ENCODE data around the gene PPP3CA. TPM values are rescaled to one million over a fixed set of nuclear protein-coding genes. Genes with fewer than 3 reads are reported as not detected.
A peak's percentile ranks its signal among the peaks of the same experiment; 100 is the strongest.

The PPP3CA gene
- total and polyA plus RNA-seq, 2 of the 8 experiments (the other 6 are each of a cell fraction or from before 2014, with no cell fraction given), result 7.9 to 35.0 TPM

DNA sequence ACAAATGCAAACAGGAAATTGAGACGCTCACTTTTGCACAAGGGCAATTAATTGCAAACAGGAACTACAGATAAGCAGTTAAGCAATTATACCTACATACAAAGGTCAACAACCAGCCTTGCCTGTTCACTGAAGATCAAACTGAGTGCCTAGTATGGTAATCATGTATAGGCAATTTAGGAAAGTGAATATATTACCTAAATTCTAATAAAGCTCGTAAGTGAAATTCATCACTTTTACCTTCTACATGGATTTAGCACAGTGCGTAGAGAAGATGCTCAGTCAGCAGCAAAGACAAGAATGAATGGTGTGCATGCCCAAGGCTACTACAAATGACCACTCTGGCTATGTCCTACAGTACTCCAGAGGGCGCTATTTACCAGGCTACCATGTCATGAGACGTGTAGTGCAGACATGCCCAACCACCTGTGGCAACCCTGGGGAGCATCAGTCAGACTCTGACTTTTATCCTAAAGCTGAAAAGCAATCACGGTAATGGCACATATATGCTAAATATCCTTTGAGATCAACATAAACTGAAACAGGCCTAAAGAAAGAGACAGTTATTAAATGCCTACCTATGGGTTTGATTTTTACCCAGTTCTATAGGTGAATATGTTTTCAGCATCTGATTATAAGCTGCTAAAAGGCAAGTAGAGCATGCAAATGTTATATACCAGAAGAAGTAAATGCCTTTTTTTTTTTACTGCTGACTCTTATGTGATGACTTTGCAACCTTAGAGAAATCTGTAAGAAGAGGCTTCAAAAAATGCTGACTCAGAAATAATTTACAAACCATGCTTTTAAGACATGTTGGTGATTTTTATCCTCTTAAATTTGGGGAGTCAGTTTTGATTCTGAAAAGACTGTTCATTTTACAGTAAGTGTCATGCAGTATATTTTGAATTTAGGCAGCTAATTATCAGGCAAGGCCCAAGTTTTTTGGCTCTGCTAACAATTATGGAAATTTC, 178.0 kb downstream of the PPP3CA start:
- Histone ChIP-seq H4K5ac (ENCODE audit: insufficient read length, low read depth, low read length) (no peak overlapping the region), H3K4ac (replicated peaks; ENCODE audit: insufficient read length, low read depth, low read length) (no peak overlapping the region), H3K36me3 (ENCODE audit: control insufficient read depth in 2 of 4, insufficient read depth in 4 of 4, low read length in 3 of 4) (no peaks in the 10 kb centered on the region; a peak in 1 of 8 replicates), H2BK120ac (replicated peaks; ENCODE audit: low read depth, low read length) (no peak overlapping the region), H3K9me3 (ENCODE audit: insufficient read depth in 2 of 2, low read depth in 1 of 2, low read length in 1 of 2) (no peaks in the 10 kb centered on the region), H2AK5ac (ENCODE audit: low read depth, low read length) (no peak overlapping the region), H3K4me2 (ENCODE audit: insufficient read depth in 1 of 2, low read depth in 2 of 2, low read length in 2 of 2) (no peak overlapping the region), H4K20me1 (replicated peaks in 1 of 2; ENCODE audit: control insufficient read depth in 1 of 2, insufficient read depth in 2 of 2, low read length in 2 of 2) (peaks cover 0 to 3% of the 10 kb centered on the region in 2 experiments), H3K9ac (replicated peaks in 1 of 4; ENCODE audit: extremely low read depth in 1 of 4, low read depth in 3 of 4, low read length in 3 of 4) (no peak overlapping the region), H3K4me1 (replicated peaks in 1 of 4; ENCODE audit: control insufficient read depth in 3 of 4, insufficient read depth in 4 of 4, low read length in 3 of 4) (no peaks in the 10 kb centered on the region; a peak in 1 of 7 replicates), H2BK12ac (ENCODE audit: low read depth, low read length) (no peak overlapping the region), H3K79me1 (ENCODE audit: low read depth, low read length) (no peaks in the 10 kb centered on the region; the same call in 1 of the 2 replicates), H3K23ac (ENCODE audit: insufficient read length) (no peak overlapping the region), H2BK20ac (ENCODE audit: low read length) (no peak overlapping the region), H2BK15ac (ENCODE audit: low read length) (no peak overlapping the region), H2AFZ (ENCODE audit: low read length) (no peak overlapping the region), H4K8ac (ENCODE audit: extremely low read depth, insufficient read depth, low read length) (no peak overlapping the region), H3K14ac (ENCODE audit: insufficient read length) (no peak overlapping the region), H3K79me2 (ENCODE audit: control insufficient read depth in 1 of 2, insufficient read depth in 2 of 2, low read length in 2 of 2) (0 out of 4 replicates have a peak, but pooled peaks cover 0 to 6% of the 10 kb centered on the region in 2 experiments), H2BK5ac (ENCODE audit: low read depth, low read length) (no peak overlapping the region), H3K27me3 (replicated peaks in 1 of 4; ENCODE audit: control insufficient read depth in 3 of 4, extremely low read depth in 1 of 4, insufficient read depth in 3 of 4, low read length in 3 of 4) (no peaks in the 10 kb centered on the region), H3K27ac (ENCODE audit: low read depth, low read length) (no peak overlapping the region), H4K91ac (replicated peaks; ENCODE audit: insufficient read length, low read length) (no peak overlapping the region), H3K4me3 (ENCODE audit: extremely low read depth in 1 of 4, insufficient read depth in 2 of 4, low read depth in 3 of 4, low read length in 4 of 4) (no peak overlapping the region), H3K18ac (ENCODE audit: extremely low read depth, low read length) (no peak overlapping the region), H3K56ac (replicated peaks; ENCODE audit: insufficient read length, low read depth, low read length) (no peak overlapping the region), H3K23me2 (ENCODE audit: low read depth, low read length) (no peaks in the 10 kb centered on the region)
- DNase-seq (ENCODE audit: low read depth in 1 of 2, low spot score in 2 of 2) (peak; percentile 25 to 69), FAIRE-seq (peak; percentile 98)
- ChIA-PET POLR2A (ENCODE audit: partially characterized antibody) (no interaction called here), CTCF (ENCODE audit: partially characterized antibody) (interaction anchor here (0.6 to 2.9 kb wide), 35 partner anchors 11 to 1357 kb away, joined by 3 to 17 read pairs (median 4); partner anchors contain the start of gene PPP3CA)
- WGBS, 2 experiments (ENCODE audit: extremely low coverage in 1 of 2, insufficient coverage in 1 of 2, insufficient read length in 1 of 2, insufficient replicate concordance in 2 of 2, low coverage in 1 of 2, low lambda C conversion rate in 2 of 2, missing lambda C conversion rate in 1 of 2), result 29% methylated on average over 6 of the region's 6 CpGs; no CpG with 5 or more reads in 1 of the 2 experiments
- TF ChIP-seq MAFK (IDR thresholded peaks at IDR 0.05; ENCODE audit: low read depth, low read length) (peak; percentile 92), KDM1A (IDR thresholded peaks at IDR 0.05; ENCODE audit: borderline replicate concordance, low read length) (no peak), RAD21 (IDR thresholded peaks at IDR 0.05 in 1 of 2, conservative IDR thresholded peaks at IDR 0.05 in 1 of 2; ENCODE audit: low read depth in 2 of 2, low read length in 2 of 2) (peak; percentile 99 to 100), TCF12 (IDR thresholded peaks at IDR 0.05; ENCODE audit: low read depth, low read length) (peak; percentile 75; the same call in 1 of the 2 replicates), HDAC6 (IDR thresholded peaks at IDR 0.05; ENCODE audit: low read depth, low read length) (no peak), TAF7 (optimal IDR thresholded peaks at IDR 0.05; ENCODE audit: borderline replicate concordance, low read depth, low read length) (peak; percentile 16), YY1 (IDR thresholded peaks at IDR 0.05; ENCODE audit: low read depth, low read length) (0 out of 2 replicates have a peak, but pooled peaks have one; percentile 47)
- TF ChIP-seq, protein P1, sequence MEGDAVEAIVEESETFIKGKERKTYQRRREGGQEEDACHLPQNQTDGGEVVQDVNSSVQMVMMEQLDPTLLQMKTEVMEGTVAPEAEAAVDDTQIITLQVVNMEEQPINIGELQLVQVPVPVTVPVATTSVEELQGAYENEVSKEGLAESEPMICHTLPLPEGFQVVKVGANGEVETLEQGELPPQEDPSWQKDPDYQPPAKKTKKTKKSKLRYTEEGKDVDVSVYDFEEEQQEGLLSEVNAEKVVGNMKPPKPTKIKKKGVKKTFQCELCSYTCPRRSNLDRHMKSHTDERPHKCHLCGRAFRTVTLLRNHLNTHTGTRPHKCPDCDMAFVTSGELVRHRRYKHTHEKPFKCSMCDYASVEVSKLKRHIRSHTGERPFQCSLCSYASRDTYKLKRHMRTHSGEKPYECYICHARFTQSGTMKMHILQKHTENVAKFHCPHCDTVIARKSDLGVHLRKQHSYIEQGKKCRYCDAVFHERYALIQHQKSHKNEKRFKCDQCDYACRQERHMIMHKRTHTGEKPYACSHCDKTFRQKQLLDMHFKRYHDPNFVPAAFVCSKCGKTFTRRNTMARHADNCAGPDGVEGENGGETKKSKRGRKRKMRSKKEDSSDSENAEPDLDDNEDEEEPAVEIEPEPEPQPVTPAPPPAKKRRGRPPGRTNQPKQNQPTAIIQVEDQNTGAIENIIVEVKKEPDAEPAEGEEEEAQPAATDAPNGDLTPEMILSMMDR (IDR thresholded peaks at IDR 0.05; ENCODE audit: control extremely low read depth in 1 of 3, insufficient read depth in 1 of 3, low read depth in 1 of 3, low read length in 3 of 3), result peak; percentile 62 to 98 (median 88)

All from H1 (cell line).